SJCRH30 (cell line): ENCODE measurements around the gene DYNC1I2. TPM values are rescaled to one million over a fixed set of nuclear protein-coding genes. Genes with fewer than 3 reads are reported as not detected.
A peak's percentile ranks its signal among the peaks of the same experiment; 100 is the strongest.

ENCODE experiments used
- DNase-seq, 2 experiments: peaks; one replicate each; pipeline ENCODE4 v3.0.0-alpha.2; 2015 to 2020
- H3K27ac ChIP-seq: fragments of 250-450 bp; sonication (Bioruptor Pico); 2 replicates; pipeline ENCODE4 v1.5.1; 2020; ENCODE audit warnings: mild to moderate bottlenecking, moderate library complexity
- H3K27me3 ChIP-seq: fragments of 250-450 bp; sonication (Bioruptor Pico); 2 replicates; pipeline ENCODE4 v1.5.1; 2020; ENCODE audit warnings: mild to moderate bottlenecking, moderate library complexity
- H3K36me3 ChIP-seq: fragments of 250-450 bp; sonication (Bioruptor Pico); 2 replicates; pipeline ENCODE4 v1.5.1; 2020; ENCODE audit warnings: mild to moderate bottlenecking, moderate library complexity
- H3K4me1 ChIP-seq: fragments of 250-450 bp; sonication (Bioruptor Pico); 2 replicates; pipeline ENCODE4 v1.5.1; 2020; ENCODE audit warnings: mild to moderate bottlenecking, moderate library complexity
- H3K4me3 ChIP-seq: fragments of 250-450 bp; sonication (Bioruptor Pico); 2 replicates; pipeline ENCODE4 v1.5.1; 2020; ENCODE audit warnings: mild to moderate bottlenecking, moderate library complexity
- H3K9me3 ChIP-seq: fragments of 250-450 bp; sonication (Bioruptor Pico); replicated peaks from 2 replicates; pipeline ENCODE4 v1.5.1; 2020; ENCODE audit warnings: mild to moderate bottlenecking, moderate library complexity
- total RNA-seq: library from RNA; depleted of rRNA; stranded (reverse); fragments of >200 nt; shearing (Covaris generic); gene quantifications from 2 replicates; pipeline ENCODE4 v1.2.3, GENCODE V29; 2014; rRNA removed

DYNC1I2 gene
- 92.6 and 107 TPM in 2 replicates for total RNA-seq

- no peaks in the 10 kb centered on the region for H3K27me3 ChIP-seq
- peak within 1 kb of the TSS; percentile 86 for H3K4me3 ChIP-seq
- DNase-seq = peak; percentile 93 to 96
- peak within 1 kb of the TSS; percentile 91 for H3K27ac ChIP-seq
- no peaks in the 10 kb centered on the region for H3K9me3 ChIP-seq
- H3K4me1 ChIP-seq = no peaks in the 10 kb centered on the region
- H3K36me3 ChIP-seq = peaks cover 18% of the 10 kb centered on the region
These were observed at the start of gene DYNC1I2 for GRCh38 chr2:171687287-171688128. Gene DYNC1I2, plus strand, starts transcription at chr2:171687469. Its CDS starts 2,687 bp downstream, at chr2:171690156.

GRCh38 chr2:171651667-171652415, 35.4 kb upstream of the DYNC1I2 start:
- peaks cover 8% of the 10 kb centered on the region; the same call in 1 of the 2 replicates for H3K9me3 ChIP-seq
- H3K27ac ChIP-seq = no peak overlapping the region
- H3K36me3 ChIP-seq = no peaks in the 10 kb centered on the region; the same call in 1 of the 2 replicates
- H3K27me3 ChIP-seq = no peaks in the 10 kb centered on the region
- no peak overlapping the region for H3K4me3 ChIP-seq
- H3K4me1 ChIP-seq = no peaks in the 10 kb centered on the region
- DNase-seq = no peak

GRCh38 chr2:171652416-171652785, 34.9 kb upstream of the DYNC1I2 start:
- Histone ChIP-seq H3K27me3 (no peaks in the 10 kb centered on the region), H3K36me3 (no peaks in the 10 kb centered on the region; the same call in 1 of the 2 replicates)
- peak in 1 of 2 experiments; percentile 6 for DNase-seq

GRCh38 chr2:171655586-171655985, 31.7 kb upstream of the DYNC1I2 start:
- Histone ChIP-seq H3K27me3 (no peaks in the 10 kb centered on the region), H3K36me3 (no peaks in the 10 kb centered on the region), H3K9me3 (peaks cover 8% of the 10 kb centered on the region; the same call in 1 of the 2 replicates), H3K4me3 (no peak overlapping the region), H3K27ac (no peak overlapping the region), H3K4me1 (no peaks in the 10 kb centered on the region)
- DNase-seq = no peak

More at GRCh38 chr2:171652416-171652785, 34.9 kb upstream of the DYNC1I2 start:
- Histone ChIP-seq H3K27ac (no peak overlapping the region), H3K4me3 (no peak overlapping the region), H3K4me1 (no peaks in the 10 kb centered on the region), H3K9me3 (peaks cover 8% of the 10 kb centered on the region; the same call in 1 of the 2 replicates)

DNA sequence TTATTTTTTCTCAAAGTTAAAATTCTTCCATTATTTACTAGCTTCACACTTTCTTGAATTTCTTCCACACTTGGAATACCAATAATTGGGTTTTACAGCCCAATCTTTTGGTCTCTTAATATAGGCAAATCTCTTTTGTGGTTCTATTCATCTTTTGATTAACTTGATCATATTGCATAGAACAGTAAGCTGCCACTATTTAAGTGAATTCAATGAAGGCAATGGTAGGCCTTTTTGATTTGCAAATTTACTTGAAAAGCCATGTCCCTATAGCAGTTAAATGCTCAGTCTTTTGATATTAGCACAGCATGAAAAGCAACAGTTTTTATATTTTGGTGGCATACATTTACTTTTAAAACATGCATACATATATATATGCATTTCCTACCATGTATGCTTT, 20.2 kb upstream of the DYNC1I2 start:
- no peaks in the 10 kb centered on the region for H3K4me1 ChIP-seq
- H3K36me3 ChIP-seq = no peaks in the 10 kb centered on the region
- no peaks in the 10 kb centered on the region for H3K9me3 ChIP-seq
- H3K27ac ChIP-seq = no peak overlapping the region
- no peak for DNase-seq
- H3K27me3 ChIP-seq = no peaks in the 10 kb centered on the region
- H3K4me3 ChIP-seq = no peak overlapping the region

- no peak for DNase-seq
- H3K27me3 ChIP-seq = no peaks in the 10 kb centered on the region
- H3K27ac ChIP-seq = no peak overlapping the region
- H3K36me3 ChIP-seq = no peaks in the 10 kb centered on the region
- no peaks in the 10 kb centered on the region for H3K9me3 ChIP-seq
- H3K4me1 ChIP-seq = no peaks in the 10 kb centered on the region
- H3K4me3 ChIP-seq = no peak overlapping the region
These were observed 19.1 kb upstream of the DYNC1I2 start for GRCh38 chr2:171668183-171668582.

DNA sequence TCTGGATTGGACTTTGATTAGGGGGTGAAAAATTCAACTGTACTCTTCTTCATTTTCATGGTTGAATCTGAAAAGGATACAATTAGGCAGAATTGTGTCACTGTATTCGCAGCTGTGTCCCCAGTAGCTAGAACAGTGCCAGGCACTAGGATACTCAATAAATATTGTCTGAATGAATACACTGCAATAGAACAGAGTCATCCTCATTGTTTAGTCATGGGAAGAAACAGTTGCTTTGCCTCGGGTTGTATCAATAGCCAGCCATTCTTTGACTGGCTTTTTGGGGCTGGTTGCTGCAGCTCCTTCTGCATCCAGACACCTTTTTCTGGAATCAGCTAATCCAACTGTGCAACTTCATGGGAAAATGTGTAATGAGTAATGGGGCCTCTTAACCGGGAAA, 18.1 kb upstream of the DYNC1I2 start:
- H3K4me3 ChIP-seq = no peak overlapping the region
- no peak overlapping the region for H3K27ac ChIP-seq
- no peak for DNase-seq
- H3K9me3 ChIP-seq = no peaks in the 10 kb centered on the region
- H3K27me3 ChIP-seq = no peaks in the 10 kb centered on the region; the same call in 1 of the 2 replicates
- no peaks in the 10 kb centered on the region for H3K4me1 ChIP-seq
- H3K36me3 ChIP-seq = no peaks in the 10 kb centered on the region

GRCh38 chr2:171670655-171671054, 16.6 kb upstream of the DYNC1I2 start:
- no peaks in the 10 kb centered on the region for H3K4me1 ChIP-seq
- no peak for DNase-seq
- H3K27ac ChIP-seq = no peak overlapping the region
- H3K4me3 ChIP-seq = no peak overlapping the region
- H3K36me3 ChIP-seq = no peaks in the 10 kb centered on the region
- no peaks in the 10 kb centered on the region for H3K9me3 ChIP-seq
- H3K27me3 ChIP-seq = no peaks in the 10 kb centered on the region; the same call in 1 of the 2 replicates

DNA sequence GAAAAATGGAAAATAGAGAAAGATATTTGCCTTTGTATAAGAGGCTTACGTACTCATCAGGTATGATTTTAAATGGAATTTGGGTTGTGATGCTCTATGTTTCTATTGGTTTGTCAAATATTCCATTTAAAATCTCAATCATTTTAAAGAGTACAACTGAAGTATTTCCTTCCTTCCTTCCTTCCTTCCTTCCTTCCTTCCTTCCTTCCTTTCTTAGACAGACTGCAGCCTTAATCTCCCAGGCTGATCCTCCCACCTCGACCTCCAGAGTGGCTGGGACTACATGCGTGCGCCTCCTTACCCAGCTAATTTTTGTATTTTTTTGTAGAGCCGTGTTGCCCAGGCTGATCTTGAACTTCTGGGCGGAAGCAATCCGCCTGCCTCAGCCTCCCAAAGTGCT, 15.4 kb upstream of the DYNC1I2 start:
- no peak overlapping the region for H3K27ac ChIP-seq

GRCh38 chr2:171673905-171674304, 13.4 kb upstream of the DYNC1I2 start:
- no peak for DNase-seq
- Histone ChIP-seq H3K36me3 (no peaks in the 10 kb centered on the region), H3K4me1 (no peaks in the 10 kb centered on the region), H3K27ac (no peak overlapping the region), H3K4me3 (no peak overlapping the region), H3K27me3 (no peaks in the 10 kb centered on the region; the same call in 1 of the 2 replicates), H3K9me3 (no peaks in the 10 kb centered on the region)

More for the DNA sequence above, 15.4 kb upstream of the DYNC1I2 start:
- Histone ChIP-seq H3K9me3 (no peaks in the 10 kb centered on the region), H3K36me3 (no peaks in the 10 kb centered on the region), H3K27me3 (no peaks in the 10 kb centered on the region; the same call in 1 of the 2 replicates), H3K4me3 (no peak overlapping the region), H3K4me1 (no peaks in the 10 kb centered on the region)
- DNase-seq = no peak

GRCh38 chr2:171675810-171676345, 11.4 kb upstream of the DYNC1I2 start:
- no peak overlapping the region for H3K4me3 ChIP-seq
- no peaks in the 10 kb centered on the region for H3K9me3 ChIP-seq
- no peak overlapping the region for H3K27ac ChIP-seq
- no peaks in the 10 kb centered on the region; the same call in 1 of the 2 replicates for H3K27me3 ChIP-seq
- H3K4me1 ChIP-seq = no peaks in the 10 kb centered on the region
- no peaks in the 10 kb centered on the region for H3K36me3 ChIP-seq
- no peak for DNase-seq

DNA sequence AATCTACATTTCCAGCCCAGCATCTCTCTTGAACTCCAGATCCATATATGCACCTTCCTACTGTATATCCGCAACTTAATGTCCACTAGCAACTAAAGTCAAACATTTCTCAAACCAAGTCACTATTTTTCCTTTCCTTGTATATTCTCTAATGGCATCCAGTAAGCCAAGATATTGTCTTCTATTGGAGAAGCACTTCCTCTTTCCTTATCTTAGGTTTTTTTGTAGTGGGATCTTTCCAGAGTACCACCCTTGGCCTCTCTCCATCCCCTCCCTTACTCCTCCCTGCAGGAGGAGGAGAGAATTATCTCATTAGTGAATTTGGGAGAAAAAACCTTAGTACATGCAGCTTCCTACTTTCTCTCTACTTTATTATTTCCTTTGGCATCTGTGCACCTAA, 8.7 kb upstream of the DYNC1I2 start:
- H3K4me3 ChIP-seq = no peak overlapping the region
- no peaks in the 10 kb centered on the region for H3K36me3 ChIP-seq
- H3K9me3 ChIP-seq = no peaks in the 10 kb centered on the region
- H3K27ac ChIP-seq = no peak overlapping the region
- no peaks in the 10 kb centered on the region; the same call in 1 of the 2 replicates for H3K27me3 ChIP-seq
- H3K4me1 ChIP-seq = no peaks in the 10 kb centered on the region
- DNase-seq = no peak

DNA sequence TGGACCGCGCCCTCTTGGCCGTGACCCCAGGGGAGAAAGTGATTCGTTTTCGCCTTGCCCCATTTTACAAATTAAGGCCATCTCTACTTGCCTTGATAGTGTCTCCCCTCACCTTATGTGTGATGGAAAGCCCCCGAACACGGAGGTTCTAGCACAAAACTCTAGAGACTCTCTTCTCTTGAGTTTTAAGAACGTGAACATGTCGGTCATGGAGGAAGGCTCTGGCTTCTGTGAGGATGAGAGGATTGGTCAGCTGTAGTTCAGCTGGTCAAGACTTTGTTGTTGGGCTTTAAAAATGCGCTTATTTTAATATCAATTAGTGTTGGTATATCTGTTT, 828 bp downstream of the DYNC1I2 start:
- peak overlapping the region; percentile 86 for H3K4me3 ChIP-seq
- no peaks in the 10 kb centered on the region for H3K27me3 ChIP-seq
- no peaks in the 10 kb centered on the region for H3K9me3 ChIP-seq
- peak overlapping the region; percentile 91 for H3K27ac ChIP-seq
- no peaks in the 10 kb centered on the region for H3K4me1 ChIP-seq
- no peak for DNase-seq
- peaks cover 24% of the 10 kb centered on the region for H3K36me3 ChIP-seq

DNA sequence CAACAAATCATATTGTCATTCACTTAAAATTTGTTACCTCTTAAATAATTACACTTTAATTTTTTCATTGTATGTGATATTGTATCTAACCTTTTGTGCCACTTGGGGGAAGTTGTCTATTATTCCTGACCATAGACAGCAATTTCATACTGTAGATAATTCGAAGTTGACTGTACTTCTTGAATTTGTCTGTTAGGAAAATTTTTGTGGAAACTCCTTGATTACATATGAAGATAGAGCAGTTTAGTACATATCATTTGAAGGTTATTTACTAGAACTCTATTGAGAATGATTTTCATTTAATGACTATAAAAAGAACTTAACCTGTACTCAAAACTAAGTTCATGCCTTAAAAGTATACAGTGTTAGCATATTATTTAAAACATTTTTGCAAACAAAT, 5.1 kb downstream of the DYNC1I2 start:
- H3K4me1 ChIP-seq = no peaks in the 10 kb centered on the region
- H3K27me3 ChIP-seq = no peaks in the 10 kb centered on the region
- no peak overlapping the region for H3K4me3 ChIP-seq
- H3K9me3 ChIP-seq = no peaks in the 10 kb centered on the region
- DNase-seq = no peak
- peaks cover 44% of the 10 kb centered on the region for H3K36me3 ChIP-seq
- H3K27ac ChIP-seq = no peak overlapping the region
